Measurements from ENCODE around the gene VPS50.

- TF ChIP-seq POLR2AphosphoS5 (IDR thresholded peaks at IDR 0.05; ENCODE audit: borderline replicate concordance, low read depth, low read length) (no peak), EZH2 (IDR thresholded peaks at IDR 0.05) (no peak), FOXP2 (optimal IDR thresholded peaks at IDR 0.05; ENCODE audit: control extremely low read depth, extremely low read length, insufficient read depth) (no peak)
Measured at GRCh38 chr7:93298206-93298605, 66.0 kb downstream of the VPS50 start.
